HL-60 (cell line): ENCODE measurements around the gene RIPK3.

ENCODE experiments used
- CTCF ChIP-seq: IDR thresholded peaks from one replicate; pipeline ENCODE4 v1.5.1; 2011; ENCODE audit warnings: low read length, control low read depth, inconsistent platforms; ENCODE audit not compliant: insufficient read depth
- GABPA ChIP-seq: IDR thresholded peaks from 2 replicates; pipeline ENCODE4 v1.6.1; 2012; ENCODE audit warnings: low read depth
- SPI1 ChIP-seq: IDR thresholded peaks from 2 replicates; pipeline ENCODE4 v1.6.1; 2012; ENCODE audit warnings: low read depth, mild to moderate bottlenecking, borderline replicate concordance

GRCh38 chr14:24353559-24354481 is 14.0 kb upstream of the RIPK3 start:
- TF ChIP-seq CTCF, result no peak
- TF ChIP-seq SPI1, result no peak
- no peak for TF ChIP-seq GABPA
